GM12872 (cell line): ENCODE data around the gene CLBA1.

Experiments used
- TF ChIP-seq, protein P1 (sequence below): IDR thresholded peaks from 3 replicates; pipeline ENCODE4 v1.5.1; 2011; ENCODE audit warnings: low read depth, mild to moderate bottlenecking, low read length, moderate library complexity; ENCODE audit not compliant: insufficient read depth

Gene CLBA1

DNA sequence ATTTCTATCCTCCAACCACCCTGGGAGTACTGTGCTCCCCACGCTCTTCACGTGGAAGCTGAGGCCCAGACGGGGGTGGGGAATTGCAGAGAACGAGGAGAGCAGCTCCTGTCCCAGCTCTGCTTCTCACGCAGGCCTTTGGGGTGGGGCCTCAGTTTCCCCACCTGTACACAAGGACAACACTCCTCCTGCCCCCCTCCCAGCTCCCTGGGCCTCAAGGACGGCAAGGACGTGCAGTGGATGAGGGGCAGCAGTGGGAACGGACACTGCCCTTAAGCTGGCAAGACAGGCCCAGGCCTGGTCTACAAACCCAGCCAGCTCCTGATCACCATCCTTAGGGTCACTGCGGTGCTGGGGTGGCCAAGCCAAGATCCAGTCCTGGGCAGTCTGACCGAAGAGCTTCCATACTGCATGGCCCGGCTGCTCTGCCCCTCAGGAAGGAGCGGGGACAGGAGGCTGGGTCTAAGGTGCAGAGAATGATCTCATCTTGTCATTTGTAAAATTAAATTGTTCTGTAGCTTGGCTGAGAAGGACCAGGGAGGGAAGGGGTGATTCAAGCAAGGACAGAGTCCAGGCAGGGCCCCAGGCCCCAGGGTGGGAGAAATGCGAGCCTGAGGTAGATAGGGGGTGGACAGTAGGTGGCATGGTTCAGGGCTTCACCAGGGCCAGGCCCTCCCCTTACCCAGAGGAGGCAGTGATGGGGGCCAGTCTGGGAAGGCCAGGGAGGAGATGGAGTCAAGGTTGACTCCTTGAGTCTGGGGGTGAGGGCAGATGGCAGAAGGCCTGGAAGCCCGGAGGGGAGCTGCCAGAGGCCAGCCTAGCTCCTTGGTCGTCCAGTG is 1.3 kb upstream of the CLBA1 start:
- TF ChIP-seq, protein P1, sequence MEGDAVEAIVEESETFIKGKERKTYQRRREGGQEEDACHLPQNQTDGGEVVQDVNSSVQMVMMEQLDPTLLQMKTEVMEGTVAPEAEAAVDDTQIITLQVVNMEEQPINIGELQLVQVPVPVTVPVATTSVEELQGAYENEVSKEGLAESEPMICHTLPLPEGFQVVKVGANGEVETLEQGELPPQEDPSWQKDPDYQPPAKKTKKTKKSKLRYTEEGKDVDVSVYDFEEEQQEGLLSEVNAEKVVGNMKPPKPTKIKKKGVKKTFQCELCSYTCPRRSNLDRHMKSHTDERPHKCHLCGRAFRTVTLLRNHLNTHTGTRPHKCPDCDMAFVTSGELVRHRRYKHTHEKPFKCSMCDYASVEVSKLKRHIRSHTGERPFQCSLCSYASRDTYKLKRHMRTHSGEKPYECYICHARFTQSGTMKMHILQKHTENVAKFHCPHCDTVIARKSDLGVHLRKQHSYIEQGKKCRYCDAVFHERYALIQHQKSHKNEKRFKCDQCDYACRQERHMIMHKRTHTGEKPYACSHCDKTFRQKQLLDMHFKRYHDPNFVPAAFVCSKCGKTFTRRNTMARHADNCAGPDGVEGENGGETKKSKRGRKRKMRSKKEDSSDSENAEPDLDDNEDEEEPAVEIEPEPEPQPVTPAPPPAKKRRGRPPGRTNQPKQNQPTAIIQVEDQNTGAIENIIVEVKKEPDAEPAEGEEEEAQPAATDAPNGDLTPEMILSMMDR: no peak

GRCh38 chr14:104986487-104987164 is 1.0 kb downstream of the CLBA1 start:
- TF ChIP-seq, protein P1: no peak

- TF ChIP-seq, protein P1: no peak
Measured at GRCh38 chr14:104989236-104989950, 3.8 kb downstream of the CLBA1 start.

DNA sequence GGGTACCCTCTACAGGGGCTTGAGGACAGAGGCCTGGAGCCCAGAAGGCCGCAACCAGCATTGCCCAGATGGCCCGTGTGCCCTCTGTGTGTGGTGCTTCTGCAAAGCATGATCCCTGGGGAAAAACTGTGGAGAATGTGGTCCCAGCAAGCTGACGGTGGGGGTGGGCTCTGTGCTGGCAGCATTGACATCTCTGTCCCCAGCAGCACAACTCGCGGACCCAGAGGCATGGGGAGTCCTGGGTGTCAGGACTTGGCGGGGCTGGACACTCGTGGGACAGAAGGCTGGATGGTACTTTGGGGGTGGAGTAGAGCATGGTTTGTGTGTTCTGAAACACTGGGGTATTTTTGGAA is 4.3 kb downstream of the CLBA1 start:
- TF ChIP-seq, protein P1: no peak

- TF ChIP-seq, protein P1: no peak
Measured at GRCh38 chr14:104991896-104992230, 6.3 kb downstream of the CLBA1 start.

- TF ChIP-seq, protein P1: no peak
Measured at GRCh38 chr14:104992501-104992900, 6.9 kb downstream of the CLBA1 start.

GRCh38 chr14:104993306-104993705 is 7.7 kb downstream of the CLBA1 start:
- TF ChIP-seq, protein P1: no peak
